ENCODE results near the gene BRI3BP. TPM values are rescaled to one million over a fixed set of nuclear protein-coding genes. Genes with fewer than 3 reads are reported as not detected.

The BRI3BP gene
- total and polyA plus RNA-seq, 9 of the 15 experiments (the other 6 are each of a cell fraction or from before 2014, with no cell fraction given) = 12.3 to 25.0 (median 16.6) TPM

DNA sequence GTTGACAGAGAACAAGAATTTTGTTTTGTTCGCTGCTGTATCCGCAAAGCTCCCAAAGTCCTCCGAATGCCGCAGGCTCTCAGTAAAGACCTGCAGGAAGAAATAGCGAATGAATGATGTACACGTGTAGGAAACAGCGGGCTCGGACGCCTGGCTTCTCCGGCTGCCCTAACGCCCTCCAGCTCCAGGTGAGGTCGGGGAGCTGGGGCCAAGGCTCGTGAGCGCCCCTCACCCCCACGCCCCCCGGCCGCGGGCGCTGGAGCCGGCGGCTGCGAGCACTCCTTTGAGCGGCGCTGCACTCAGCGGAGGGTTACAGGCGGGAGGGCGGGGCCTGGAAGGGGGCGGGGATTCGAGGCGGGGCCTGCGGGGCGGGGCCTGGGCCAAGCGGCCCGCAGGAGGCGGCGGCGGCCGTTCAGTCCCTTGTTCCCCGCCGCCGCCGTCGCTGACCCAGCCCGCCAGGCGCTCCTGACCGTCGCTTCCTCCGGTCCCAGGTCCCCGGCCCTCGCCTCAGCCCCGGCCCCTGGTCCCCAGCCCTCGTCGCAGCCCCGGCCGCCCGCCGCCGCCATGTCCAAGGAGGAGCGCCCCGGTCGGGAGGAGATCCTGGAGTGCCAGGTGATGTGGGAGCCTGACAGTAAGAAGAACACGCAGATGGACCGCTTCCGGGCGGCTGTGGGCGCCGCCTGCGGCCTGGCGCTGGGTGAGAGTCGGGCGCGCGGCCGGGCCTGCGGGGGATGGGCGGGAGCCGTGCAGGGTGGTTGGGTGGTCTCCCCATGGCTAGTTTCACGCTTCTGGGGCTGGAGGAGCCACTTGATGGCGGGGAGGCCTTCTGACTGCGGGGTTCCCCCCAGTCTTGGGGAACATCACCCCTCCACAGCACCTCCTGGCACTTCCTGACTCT lies 71.8 kb downstream of the BRI3BP start, which contains the start of gene AACS (continued):
- TF ChIP-seq CBX8 (IDR thresholded peaks at IDR 0.05; ENCODE audit: borderline replicate concordance, extremely low read depth, low read depth, low read length, poor library complexity, severe bottlenecking) (no peak), ZNF584 (CRISPR knock-in tag; IDR thresholded peaks at IDR 0.05; ENCODE audit: low read depth) (no peak), ZNF232 (CRISPR knock-in tag; IDR thresholded peaks at IDR 0.05) (0 out of 2 replicates have a peak, but pooled peaks have one; percentile 17), CCAR2 (IDR thresholded peaks at IDR 0.05; ENCODE audit: low read depth, low read length) (no peak), POLR2AphosphoS5 (IDR thresholded peaks at IDR 0.05; ENCODE audit: control insufficient read depth, insufficient read depth, low read depth, low read length) (no peak), KLF1 (tag; IDR thresholded peaks at IDR 0.05) (0 out of 2 replicates have a peak, but pooled peaks have one; percentile 30), BHLHE40 (IDR thresholded peaks at IDR 0.05; ENCODE audit: low read length) (no peak)
- TF ChIP-seq, protein P1, sequence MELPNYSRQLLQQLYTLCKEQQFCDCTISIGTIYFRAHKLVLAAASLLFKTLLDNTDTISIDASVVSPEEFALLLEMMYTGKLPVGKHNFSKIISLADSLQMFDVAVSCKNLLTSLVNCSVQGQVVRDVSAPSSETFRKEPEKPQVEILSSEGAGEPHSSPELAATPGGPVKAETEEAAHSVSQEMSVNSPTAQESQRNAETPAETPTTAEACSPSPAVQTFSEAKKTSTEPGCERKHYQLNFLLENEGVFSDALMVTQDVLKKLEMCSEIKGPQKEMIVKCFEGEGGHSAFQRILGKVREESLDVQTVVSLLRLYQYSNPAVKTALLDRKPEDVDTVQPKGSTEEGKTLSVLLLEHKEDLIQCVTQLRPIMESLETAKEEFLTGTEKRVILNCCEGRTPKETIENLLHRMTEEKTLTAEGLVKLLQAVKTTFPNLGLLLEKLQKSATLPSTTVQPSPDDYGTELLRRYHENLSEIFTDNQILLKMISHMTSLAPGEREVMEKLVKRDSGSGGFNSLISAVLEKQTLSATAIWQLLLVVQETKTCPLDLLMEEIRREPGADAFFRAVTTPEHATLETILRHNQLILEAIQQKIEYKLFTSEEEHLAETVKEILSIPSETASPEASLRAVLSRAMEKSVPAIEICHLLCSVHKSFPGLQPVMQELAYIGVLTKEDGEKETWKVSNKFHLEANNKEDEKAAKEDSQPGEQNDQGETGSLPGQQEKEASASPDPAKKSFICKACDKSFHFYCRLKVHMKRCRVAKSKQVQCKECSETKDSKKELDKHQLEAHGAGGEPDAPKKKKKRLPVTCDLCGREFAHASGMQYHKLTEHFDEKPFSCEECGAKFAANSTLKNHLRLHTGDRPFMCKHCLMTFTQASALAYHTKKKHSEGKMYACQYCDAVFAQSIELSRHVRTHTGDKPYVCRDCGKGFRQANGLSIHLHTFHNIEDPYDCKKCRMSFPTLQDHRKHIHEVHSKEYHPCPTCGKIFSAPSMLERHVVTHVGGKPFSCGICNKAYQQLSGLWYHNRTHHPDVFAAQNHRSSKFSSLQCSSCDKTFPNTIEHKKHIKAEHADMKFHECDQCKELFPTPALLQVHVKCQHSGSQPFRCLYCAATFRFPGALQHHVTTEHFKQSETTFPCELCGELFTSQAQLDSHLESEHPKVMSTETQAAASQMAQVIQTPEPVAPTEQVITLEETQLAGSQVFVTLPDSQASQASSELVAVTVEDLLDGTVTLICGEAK (IDR thresholded peaks at IDR 0.05) = peak; percentile 12; the same call in 1 of the 2 replicates
- TF ChIP-seq, protein P1 (CRISPR knock-in tag; IDR thresholded peaks at IDR 0.05) = no peak
- TF ChIP-seq, protein P2, sequence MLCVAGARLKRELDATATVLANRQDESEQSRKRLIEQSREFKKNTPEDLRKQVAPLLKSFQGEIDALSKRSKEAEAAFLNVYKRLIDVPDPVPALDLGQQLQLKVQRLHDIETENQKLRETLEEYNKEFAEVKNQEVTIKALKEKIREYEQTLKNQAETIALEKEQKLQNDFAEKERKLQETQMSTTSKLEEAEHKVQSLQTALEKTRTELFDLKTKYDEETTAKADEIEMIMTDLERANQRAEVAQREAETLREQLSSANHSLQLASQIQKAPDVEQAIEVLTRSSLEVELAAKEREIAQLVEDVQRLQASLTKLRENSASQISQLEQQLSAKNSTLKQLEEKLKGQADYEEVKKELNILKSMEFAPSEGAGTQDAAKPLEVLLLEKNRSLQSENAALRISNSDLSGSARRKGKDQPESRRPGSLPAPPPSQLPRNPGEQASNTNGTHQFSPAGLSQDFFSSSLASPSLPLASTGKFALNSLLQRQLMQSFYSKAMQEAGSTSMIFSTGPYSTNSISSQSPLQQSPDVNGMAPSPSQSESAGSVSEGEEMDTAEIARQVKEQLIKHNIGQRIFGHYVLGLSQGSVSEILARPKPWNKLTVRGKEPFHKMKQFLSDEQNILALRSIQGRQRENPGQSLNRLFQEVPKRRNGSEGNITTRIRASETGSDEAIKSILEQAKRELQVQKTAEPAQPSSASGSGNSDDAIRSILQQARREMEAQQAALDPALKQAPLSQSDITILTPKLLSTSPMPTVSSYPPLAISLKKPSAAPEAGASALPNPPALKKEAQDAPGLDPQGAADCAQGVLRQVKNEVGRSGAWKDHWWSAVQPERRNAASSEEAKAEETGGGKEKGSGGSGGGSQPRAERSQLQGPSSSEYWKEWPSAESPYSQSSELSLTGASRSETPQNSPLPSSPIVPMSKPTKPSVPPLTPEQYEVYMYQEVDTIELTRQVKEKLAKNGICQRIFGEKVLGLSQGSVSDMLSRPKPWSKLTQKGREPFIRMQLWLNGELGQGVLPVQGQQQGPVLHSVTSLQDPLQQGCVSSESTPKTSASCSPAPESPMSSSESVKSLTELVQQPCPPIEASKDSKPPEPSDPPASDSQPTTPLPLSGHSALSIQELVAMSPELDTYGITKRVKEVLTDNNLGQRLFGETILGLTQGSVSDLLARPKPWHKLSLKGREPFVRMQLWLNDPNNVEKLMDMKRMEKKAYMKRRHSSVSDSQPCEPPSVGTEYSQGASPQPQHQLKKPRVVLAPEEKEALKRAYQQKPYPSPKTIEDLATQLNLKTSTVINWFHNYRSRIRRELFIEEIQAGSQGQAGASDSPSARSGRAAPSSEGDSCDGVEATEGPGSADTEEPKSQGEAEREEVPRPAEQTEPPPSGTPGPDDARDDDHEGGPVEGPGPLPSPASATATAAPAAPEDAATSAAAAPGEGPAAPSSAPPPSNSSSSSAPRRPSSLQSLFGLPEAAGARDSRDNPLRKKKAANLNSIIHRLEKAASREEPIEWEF (CRISPR knock-in tag; IDR thresholded peaks at IDR 0.05) = no peak
